ENCODE results near the gene LRG1.

The LRG1 gene

GRCh38 chr19:4493104-4493928 lies 46.5 kb downstream of the LRG1 start:
- TF ChIP-seq CTCF (IDR thresholded peaks at IDR 0.05; ENCODE audit: low read depth, low read length), result no peak
- no peak for DNase-seq (ENCODE audit: extremely low read depth, low read depth)

GRCh38 chr19:4492337-4493103 lies 47.3 kb downstream of the LRG1 start:
- TF ChIP-seq CTCF (IDR thresholded peaks at IDR 0.05; ENCODE audit: low read depth, low read length), result no peak
- DNase-seq (ENCODE audit: extremely low read depth, low read depth), result no peak

- no peak for DNase-seq (ENCODE audit: extremely low read depth, low read depth)
- TF ChIP-seq CTCF (IDR thresholded peaks at IDR 0.05; ENCODE audit: low read depth, low read length), result no peak
Observed at GRCh38 chr19:4491446-4491845, 48.4 kb downstream of the LRG1 start.

- no peak for TF ChIP-seq CTCF (IDR thresholded peaks at IDR 0.05; ENCODE audit: low read depth, low read length)
- no peak for DNase-seq (ENCODE audit: extremely low read depth, low read depth)
Observed at GRCh38 chr19:4488496-4488895, 51.3 kb downstream of the LRG1 start.

GRCh38 chr19:4487572-4487971 lies 52.3 kb downstream of the LRG1 start:
- no peak for TF ChIP-seq CTCF (IDR thresholded peaks at IDR 0.05; ENCODE audit: low read depth, low read length)
- DNase-seq (ENCODE audit: extremely low read depth, low read depth), result no peak

Data from AG09319 (cell line).